Measurements from ENCODE around the gene FAM171A2.

- TF ChIP-seq CTCF (IDR thresholded peaks at IDR 0.05) (no peak), EP300 (IDR thresholded peaks at IDR 0.05) (no peak)
Measured at GRCh38 chr17:44335968-44336367, 27.7 kb downstream of the FAM171A2 start.

Measured in tibial nerve (tissue), 4 donors.